GM21737 (cell line): ENCODE results near the gene HIBCH.
"Not testable (repeated sequence)": the region's sequence is repeated elsewhere in the genome, so short reads cannot be mapped to it uniquely, and the experiment has no call there.

Experiments used
- ATAC-seq: cut with Tn5 transposase; IDR thresholded peaks from one replicate; pipeline ENCODE4 v1.9.1; 2021; ENCODE audit warnings: mild to moderate bottlenecking, moderate library complexity; ENCODE audit not compliant: unreplicated experiment

Gene HIBCH, protein sequence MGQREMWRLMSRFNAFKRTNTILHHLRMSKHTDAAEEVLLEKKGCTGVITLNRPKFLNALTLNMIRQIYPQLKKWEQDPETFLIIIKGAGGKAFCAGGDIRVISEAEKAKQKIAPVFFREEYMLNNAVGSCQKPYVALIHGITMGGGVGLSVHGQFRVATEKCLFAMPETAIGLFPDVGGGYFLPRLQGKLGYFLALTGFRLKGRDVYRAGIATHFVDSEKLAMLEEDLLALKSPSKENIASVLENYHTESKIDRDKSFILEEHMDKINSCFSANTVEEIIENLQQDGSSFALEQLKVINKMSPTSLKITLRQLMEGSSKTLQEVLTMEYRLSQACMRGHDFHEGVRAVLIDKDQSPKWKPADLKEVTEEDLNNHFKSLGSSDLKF

DNA sequence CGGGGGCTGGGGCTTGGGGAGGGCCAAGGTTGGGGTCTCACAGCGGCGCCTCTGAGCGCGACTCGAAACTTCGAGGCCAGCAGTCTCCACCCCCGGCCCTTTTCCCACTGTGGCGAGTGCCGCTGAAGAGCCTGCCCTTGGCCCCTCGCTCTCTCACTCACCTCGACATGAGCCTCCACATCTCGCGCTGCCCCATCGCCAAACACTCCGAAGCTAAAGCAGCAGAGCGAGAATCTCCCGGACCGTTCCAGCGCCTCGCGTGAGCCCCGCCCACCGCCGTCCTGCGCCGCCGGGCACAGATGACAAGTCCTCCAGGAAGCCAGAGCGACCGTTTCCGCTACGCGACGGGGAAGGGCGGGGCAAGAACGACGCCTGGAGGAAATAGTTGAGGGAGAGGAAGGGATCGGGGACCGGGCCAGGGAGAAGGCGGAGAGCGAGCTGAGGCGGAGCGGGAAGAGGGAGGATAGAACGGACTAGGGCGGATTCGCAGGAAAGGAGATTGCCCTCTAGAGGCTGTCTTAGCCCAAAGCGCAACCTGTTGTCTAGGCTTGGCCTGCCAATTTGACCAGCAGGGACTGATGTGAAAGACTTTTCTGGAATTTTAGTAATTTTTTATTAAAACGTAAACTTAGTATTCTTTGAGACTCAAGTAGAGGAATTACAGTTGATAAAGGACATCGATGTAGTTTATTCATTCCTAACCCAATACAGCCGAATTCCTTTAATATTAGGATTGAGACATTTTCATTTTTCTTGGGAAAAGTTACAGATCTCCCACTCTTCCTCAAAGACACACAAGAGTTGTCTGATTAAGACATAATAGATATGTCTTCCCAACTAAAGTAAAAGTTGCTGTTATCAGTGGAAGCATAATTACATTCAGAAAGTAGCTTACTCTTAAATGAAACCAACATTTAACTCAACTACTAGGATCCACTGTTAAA lies at the start of gene HIBCH:
TSS of gene HIBCH (minus strand) at position 272 of the 944 bp plus-strand sequence. CDS start at position 196, 76 bp downstream.
- ATAC-seq = peak; percentile 97

DNA sequence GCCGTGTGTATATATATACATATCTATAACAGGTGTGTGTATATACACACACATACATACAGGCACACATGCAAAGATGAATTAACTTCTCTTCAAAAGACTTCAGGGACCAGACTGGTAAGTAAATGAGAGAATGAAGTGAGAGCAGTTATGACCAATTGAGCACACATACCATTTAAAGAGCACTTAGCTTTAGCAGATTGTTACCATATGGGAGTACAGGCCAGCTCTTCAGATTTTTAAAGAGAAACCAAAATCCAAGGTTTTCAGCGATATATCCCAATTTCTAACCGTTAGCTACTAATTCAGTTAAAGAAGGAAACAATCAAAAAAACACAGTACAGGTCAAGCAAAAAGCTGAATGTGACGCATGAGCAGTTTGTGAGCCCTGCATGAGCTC lies 47.5 kb upstream of the HIBCH start:
- no peak for ATAC-seq

DNA sequence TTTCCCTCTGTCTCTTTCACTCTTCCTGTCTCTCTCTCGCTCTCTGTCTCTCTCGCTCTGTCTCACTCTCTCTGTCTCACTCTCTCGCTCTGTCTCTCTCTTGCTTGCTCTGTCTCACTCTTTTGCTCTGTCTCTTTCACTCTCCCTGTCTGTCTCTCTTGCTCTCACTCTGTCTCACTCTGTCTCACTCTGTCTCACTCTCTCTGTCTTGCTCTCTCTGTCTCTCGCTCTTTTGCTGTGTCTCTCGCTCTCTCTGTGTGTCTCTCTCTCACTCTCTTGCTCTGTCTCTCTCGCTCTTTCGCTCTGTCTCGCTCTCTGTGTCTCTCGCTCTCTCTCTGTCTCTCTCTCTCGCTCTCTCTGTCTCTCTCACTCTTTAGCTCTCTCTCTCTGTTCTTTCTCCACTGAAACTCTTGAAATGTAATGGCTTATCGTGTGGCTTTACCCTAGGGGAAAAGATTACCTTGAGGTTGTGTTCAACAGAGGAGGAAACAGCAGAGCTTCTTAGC lies 46.7 kb upstream of the HIBCH start:
- ATAC-seq = no peak

DNA sequence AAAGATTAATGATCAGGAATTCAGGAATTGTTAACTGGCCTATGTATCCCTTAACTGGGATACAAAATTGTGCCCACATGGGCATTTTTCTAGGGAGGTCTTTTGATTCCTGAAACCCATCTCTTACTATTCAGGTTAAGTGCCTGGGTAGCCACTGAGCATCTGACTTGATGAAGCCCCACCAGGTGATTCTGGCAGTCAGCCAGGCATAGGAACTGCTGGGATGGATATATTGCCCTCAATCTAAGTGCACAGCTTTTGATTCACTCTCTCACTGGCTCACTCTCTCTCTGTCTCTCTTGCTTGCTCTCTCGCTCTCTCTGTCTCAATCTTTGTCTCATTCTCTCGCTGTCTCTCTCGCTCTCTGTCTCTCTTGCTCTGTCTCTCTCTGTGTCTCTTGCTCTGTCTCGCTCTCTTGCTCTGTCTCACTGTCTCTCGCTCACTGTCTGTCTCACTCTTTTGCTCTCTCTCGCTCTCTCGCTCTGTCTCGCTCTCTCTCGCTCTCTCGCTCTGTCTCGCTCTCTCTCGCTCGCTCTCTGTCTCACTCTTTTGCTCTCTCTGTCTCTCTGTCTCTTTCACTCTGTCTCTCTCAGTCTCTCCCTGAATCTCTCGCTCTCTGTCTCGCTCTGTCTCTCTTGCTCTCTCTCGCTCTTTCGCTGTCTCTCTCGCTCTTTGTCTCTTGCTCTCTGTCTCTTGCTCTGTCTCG lies 46.0 kb upstream of the HIBCH start:
- ATAC-seq = no peak

DNA sequence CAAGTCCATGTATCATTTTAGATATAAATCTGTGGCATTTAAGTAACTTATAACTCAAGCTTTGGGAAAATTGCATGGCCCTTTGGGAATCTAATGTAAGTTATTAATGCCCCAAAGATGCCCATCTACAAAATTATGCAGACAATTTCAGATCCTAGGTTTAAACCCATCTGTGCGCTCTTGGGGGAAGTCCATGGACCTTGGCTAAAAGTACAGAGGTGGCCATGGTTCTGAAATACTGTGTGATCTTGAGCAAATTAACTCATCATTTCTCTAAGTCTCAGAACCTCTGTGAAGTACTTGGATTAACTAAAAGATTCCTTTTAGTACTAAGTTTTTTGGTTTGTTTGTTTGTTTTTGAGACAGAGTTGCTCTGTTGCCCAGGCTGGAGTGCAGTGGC lies 43.3 kb upstream of the HIBCH start:
- no peak for ATAC-seq

DNA sequence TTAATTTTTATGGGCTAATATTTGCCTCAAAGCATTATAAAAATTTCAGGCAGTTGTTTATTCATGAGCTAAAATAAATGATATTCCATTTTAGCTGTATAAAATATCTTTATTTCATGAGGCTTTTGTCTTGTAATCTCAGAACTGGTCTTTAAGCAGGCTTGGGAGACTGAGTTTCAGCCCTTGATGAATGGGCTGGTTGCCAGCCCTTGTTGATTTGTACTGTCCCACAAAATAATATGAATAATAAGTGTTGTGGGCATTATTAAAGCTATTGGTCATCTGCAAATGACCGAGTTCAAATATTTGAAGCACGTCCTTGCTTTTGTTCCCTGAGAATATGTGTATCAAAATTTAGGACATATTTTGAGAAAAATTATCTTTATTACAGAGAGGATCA lies 41.9 kb upstream of the HIBCH start:
- no peak for ATAC-seq

DNA sequence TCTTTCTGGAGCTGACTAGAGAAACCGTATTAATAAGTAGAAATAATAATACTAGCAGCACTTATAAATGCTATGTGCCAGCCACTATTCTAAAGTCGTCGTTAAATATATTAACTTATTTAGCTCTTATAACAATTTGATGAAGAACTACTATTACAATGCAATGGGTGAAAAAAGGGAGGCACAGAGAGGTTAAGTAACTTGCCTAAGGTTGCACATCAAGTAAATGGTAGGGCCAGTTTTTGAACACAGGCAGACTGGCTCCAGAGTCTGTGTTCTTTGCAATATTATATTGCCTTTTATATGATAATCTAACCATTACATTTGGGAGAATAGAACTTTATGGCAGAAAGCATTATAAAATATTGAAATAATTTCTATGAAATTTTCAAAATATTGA lies 41.3 kb upstream of the HIBCH start:
- ATAC-seq = no peak

DNA sequence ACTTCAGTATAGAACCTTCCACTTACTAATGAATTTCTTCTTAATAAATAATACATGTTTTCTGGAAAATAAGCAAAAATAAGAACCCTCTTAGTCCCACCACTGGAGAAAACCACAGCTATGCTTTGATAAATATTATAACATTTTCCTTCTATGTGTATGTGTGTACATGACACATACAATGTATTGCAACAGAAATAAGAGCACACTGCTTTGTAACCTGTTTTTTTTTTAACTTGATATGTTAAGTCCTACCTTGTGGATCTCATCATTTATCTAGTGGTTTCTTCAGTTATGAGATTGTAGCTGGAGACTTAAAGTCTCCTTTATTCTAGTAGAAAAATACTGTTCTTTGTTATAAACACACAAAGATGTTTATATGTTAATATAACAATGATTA lies 40.9 kb upstream of the HIBCH start:
- ATAC-seq = no peak

DNA sequence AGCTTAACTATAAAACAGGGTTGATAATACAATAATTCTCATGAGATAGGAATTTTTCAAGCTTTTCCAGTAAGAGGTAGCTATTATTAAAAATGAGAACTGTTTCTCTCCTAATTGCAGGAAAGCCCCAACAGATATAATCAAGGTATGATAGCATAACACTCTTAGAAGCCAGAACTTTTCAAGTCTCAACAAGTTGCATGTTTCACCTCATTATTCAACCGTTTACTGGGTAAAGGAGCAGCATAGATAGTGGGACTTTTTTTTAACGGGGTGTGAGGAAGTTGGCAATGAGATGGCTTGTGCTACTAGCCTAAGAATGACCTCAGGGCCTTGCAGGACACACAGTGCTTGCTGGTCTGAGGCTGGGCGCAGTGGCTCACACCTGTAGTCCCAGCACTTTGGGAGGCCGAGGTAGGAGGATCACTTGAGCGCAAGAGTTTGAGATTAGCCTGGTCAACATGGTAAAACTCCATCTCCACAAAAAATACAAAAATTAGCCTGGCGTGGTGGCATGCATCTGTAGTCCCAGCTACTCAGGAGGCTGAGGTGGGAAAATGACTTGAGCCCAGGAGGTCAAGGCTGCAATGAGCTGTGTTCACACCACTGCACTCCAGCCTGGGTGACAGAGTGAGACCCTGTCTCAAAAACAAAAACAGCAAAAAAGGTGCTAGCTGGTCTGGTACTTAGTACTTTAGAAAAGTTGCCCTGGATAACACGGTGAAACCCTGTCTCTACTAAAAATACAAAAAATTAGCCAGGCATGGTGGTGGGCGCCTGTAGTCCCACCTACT lies 39.2 kb upstream of the HIBCH start:
- ATAC-seq = not testable (repeated sequence)

DNA sequence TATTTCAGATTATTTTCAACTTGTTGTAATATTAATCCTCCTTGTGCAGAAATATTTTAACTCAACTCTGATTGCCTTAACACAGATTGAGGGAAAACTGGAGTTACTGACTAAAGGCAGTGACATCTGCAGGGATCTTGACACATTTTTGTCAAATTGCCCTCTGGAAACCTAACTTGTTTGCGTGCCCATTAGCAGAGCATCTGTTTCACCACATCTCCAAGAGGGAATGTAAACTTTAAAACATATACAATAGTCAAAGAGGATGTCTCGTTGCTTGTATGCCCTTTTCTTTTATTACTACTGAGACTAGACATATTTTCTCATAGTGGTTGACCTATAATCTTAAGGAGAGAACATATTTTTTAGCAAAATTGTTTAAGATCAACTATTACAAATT lies 38.0 kb upstream of the HIBCH start:
- ATAC-seq = no peak

DNA sequence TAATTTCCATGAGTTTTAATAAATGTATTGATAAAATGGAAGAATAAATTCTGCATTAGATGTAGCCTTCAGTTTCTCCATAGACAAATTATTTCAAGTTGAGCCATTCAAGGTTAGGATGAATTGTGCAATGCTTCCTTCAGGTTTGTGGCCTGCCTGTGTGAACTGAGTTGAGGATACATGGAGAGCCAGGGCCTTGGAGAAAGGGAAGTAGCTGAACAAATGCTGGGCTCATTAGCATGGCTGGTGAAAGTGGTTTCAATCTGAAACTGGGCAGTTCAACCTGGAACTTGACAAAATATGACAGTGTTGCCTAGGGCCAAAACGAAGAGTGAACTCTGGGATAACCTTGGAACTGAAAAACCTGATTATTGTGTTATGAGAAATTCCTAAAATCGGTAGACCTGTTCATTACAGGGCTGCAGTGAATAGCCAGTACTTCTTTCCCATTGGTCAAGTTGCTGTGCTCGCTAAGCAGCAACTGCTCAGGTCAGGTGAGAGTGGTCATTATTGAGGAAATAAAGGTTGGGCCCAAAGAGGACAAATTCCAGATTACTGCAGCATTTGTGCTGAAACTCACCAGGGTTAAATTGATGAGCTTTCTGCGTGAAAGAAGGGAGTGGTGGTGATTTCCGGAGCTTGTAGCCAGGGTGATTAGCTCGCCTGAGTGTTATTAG lies 36.5 kb upstream of the HIBCH start:
- ATAC-seq = no peak

DNA sequence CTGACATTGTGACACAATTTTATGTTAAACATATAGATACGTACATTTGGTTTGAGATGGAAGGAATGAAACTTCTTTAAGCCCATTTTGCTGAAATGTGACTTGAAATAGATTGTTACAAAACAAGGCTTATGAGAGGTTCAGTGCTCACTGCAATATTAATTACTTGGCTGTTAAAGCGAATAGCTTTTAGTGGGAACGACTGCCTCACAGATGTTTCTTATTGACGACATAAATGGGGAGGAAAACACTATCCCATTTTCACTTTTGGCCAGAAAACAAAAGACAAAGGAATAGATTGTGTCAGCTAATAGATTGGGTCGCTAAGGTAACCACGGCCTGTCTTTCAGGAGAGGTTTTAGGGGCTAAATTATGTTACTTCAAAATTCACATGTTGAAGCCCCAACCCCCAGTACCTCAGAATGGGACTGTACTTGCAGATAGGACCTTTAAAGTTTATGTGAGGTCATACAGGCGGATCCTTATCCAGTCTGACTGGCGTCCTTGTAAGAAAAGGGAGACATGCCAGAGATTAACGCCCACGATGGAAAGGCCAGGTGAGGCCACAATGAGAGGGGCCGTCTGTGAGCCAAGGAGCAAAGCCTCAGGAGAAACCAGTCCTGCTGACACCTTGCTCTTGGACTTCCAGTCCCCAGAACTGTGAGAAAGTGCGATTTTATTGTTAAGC lies 34.5 kb upstream of the HIBCH start:
- no peak for ATAC-seq

DNA sequence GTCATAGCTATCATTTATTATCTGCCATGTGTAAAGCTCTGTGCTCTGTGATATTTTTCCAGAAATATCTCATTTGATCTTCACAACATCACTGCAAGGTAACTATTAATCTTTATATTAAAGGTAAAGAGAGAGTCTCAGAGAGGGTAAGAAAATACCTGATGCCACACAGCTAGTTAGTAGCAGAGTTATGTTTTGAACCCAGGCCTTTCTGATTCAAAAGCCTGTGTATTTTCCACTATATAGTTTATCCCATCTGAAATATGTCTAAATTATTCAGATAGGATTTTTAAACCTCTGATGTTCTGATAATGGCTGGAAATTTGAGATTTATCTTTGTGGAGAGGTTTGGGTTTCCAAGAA lies 33.9 kb upstream of the HIBCH start:
- ATAC-seq = no peak

DNA sequence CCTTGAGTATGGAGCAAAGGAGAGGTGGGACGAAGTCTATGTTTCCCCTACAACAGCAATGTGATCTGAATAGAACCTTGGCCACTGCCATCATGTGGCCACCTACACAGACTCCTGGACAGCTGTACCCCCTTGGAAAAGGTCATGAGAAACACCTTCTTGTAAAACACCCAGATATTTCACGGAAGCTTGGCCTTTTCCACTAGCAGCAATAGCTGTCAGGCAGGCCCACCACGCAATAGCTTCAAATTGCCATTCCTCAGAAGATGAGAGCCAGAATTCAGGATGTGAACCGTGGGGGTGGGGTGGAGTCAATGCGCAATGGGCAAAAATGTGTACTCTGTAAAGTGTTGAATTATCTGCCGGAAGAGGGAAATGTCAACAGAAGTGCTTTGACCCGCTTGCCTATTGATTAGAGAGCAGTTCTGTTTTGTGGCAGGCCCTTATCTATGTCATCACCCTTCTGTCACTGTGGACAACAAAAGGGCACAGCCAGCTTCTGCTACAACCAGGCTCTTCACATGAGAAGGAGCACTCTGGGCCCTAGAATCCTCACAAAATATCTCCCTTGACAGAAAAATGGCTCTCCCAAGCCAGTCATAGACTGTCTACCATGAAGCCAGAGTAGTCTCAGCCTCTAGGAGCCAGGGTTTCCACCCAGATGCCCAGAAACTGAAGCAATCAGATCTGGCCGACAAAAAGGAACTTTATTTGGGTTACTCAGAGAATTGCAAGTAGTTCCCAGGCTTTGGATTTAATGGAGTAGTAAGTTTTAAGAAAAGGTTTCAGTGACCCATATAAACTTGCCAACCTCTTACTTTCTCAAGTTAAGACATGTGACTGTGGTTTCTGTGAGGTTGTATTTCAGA lies 33.3 kb upstream of the HIBCH start:
- ATAC-seq = no peak

DNA sequence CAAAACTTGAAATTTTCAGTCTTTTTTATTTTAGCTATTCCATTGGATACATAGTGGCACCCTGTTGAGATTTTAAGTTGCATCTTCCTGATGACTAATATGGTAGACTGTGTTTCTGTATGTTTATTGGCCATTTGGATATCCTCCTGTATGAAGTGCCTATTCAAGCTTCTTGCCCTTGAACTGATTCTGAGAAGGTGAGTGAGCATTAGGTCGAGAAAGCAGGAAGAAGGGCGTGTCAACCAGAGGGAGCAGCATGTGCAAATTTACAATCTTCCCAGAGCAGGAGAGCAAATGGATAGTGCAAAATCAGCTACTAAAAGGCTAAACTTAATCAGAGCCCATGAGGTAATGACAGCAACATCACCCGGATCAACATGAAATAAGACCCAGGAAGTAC lies 32.3 kb upstream of the HIBCH start:
- ATAC-seq = no peak

DNA sequence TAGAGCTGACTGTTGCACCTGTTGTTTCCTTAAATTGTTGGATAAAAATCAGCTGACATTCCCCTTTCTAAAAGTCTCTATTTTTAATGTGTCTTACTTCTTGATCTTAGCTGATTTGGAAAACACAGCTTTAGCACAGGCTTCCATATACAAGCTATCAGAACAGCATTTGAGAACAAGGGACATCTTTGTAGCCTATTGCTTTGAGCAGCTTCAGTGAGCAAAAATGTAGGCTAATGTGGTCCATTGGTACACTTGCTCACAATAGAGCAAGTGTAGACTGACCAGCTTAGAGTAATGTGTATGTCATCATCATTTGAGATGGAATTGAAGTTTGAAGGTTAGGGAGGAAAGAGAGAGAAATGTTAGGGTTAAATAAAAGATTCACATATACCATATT lies 30.7 kb upstream of the HIBCH start:
- ATAC-seq = no peak

DNA sequence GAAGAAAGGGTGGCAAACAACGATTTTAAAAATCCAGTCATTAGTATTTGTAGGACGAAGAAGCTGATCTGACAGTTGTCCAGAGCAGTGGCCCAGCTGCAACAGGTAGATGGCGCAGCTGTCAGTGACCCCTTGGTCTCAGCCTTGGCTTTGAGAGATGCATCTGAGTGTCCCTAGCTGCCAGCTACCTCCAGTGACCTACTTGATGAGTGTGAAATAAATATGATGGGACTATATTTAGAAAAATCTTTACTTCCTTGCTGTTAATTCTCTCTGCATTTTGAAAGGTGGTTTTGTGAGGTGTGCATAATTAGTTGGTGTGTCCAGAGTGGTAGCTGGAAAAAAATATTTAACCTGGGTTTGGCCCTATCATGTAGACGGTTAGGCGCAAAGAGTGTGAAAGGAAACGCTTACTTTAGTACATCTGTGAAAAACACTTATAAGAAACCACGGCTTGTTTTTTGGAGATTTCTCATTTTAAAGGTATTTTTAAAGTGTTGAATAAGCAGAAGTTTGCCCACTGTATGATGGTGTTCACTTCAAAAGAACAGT lies 24.7 kb upstream of the HIBCH start:
- peak; percentile 81 for ATAC-seq
